Activated CD8-positive, alpha-beta memory T cell treated with anti-CD3 and anti-CD28 coated beads, Interleukin-2, amount 50 U/mL, for 4 hours (primary cell): ENCODE results near the gene CACHD1.
"Not testable (repeated sequence)": the region's sequence is repeated elsewhere in the genome, so short reads cannot be mapped to it uniquely, and the experiment has no call there.

Source experiments
- DNase-seq: peaks from one replicate; pipeline ENCODE4 v3.0.0-alpha.2; 2020

The CACHD1 gene

DNA sequence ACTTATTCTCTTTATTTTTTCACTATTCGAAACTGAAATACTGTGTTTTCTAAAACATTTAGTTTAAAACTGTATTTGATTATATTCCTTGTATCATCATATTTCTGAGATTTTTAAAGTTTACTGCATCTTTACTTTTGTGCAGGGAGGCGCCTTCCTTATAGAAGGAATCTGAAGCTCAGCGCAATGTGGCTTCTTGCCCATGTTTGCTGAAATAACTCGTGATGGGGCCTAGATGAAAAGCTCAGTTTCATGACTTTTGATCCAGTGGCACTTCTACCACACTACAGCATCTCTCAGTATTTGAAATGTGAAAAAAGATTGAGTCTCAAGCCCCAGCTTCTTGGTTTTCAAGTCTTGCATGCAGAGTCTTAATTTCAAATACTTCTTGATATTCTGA is 28.4 kb downstream of the CACHD1 start:
- DNase-seq, result no peak

DNA sequence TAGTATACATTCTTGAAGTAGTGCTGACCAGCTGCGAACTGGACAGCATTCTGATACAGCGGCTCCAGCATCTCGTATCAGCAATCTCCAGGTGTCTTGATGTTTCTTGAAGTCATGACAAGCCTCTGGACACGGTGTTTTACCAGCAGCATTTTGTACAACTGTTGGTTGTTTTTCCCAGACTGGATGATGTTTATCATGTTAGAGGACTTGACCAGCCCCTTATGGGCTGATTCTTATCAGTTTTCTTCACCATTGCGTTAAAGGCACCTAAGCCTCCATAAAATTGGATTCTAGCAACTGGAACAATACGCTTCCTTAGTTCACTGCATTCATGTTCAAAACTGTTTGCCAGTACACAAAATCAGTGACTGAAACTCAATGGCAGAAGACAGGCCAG is 29.1 kb downstream of the CACHD1 start:
- no peak for DNase-seq

DNA sequence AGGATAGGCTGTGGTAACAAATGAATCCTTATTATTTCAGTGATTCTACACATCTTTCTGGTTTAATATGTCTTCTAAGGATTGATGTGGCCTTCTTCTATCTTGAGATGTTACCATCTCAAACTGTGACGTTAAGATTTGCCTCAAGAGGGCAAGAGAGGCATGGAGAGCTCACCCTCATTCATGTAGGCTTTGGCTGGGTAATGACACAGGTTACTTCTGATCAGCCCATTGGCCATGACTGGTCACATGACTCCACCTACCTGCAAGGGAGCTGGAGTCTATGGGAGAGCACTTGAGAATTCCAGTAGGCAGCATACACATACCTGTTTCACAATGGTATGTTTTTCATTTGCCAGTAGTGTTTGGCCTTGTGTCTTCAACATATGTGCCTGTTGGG is 30.0 kb downstream of the CACHD1 start:
- no peak for DNase-seq

DNA sequence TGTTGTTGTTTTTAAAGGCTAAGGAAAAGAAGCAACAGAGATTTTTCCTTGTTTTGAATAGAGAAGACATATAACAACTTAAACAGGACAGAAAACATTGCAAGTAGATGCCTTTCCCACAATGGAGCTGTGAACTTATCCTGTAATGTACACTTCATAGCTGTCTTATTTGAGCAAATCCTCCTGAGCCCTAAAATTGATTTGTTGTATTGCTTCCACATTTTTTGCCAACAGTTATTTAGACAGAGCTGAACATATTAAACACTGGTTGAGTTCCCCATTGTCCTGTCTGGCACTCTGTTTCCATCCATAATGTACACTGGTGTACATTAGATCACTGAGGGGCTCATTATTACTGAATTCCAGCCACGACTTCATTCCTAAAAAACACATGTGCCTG is 32.2 kb downstream of the CACHD1 start:
- DNase-seq, result no peak

DNA sequence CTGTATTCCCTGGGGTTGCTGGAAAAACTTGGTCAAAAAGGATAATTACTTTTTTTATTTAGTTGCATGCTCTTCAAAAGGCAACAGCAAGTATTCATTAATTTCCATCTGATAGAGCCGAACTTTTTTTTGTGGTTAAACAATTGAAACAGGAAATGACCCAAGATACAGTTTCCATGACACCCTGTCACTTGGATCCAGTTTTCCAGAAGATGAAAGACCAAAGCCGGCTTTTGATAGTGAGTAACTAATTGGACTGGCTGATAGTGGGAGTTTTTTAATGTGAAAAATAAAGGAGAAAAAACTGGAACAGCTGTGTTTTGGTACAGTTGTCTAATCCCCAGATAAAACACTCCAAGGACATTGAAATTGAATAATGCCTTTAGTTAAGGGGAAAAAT is 33.0 kb downstream of the CACHD1 start:
- DNase-seq, result no peak

DNA sequence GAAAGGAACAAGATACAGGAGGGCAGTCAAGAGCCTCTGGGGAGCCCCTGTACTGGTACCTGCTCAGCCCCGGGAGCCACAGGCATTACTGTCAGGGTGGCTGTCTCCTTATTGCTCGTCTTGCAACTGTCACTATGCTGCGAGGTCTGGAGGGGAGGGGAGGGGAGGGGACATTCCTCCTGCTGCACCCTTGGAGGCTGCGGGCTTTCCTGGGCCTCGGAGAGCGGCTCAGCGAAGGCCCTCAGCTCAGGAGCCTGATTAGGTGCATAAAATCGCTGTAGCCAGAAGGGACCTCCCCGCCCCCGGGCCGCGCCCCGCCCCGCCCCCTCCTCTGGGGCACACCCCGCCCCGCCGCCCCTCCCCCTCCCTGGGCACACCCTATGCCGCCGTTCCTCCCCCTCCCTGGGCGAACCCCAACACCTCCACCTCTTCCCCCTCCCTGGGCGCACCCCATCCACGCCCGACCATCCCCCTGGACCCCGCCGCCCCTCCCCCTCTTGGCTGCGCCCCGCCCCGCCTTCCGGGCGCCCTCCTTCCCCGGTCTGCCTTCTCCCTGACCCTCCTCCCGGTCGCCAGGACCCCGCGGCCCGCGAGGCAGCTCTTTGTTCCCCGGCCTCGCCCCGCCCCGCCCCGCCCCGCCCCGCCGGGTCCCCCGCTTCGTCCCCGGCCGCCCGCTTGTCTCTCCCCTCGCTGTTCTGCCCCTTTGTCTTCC is 35.5 kb downstream of the CACHD1 start:
- peak; percentile 56 for DNase-seq

DNA sequence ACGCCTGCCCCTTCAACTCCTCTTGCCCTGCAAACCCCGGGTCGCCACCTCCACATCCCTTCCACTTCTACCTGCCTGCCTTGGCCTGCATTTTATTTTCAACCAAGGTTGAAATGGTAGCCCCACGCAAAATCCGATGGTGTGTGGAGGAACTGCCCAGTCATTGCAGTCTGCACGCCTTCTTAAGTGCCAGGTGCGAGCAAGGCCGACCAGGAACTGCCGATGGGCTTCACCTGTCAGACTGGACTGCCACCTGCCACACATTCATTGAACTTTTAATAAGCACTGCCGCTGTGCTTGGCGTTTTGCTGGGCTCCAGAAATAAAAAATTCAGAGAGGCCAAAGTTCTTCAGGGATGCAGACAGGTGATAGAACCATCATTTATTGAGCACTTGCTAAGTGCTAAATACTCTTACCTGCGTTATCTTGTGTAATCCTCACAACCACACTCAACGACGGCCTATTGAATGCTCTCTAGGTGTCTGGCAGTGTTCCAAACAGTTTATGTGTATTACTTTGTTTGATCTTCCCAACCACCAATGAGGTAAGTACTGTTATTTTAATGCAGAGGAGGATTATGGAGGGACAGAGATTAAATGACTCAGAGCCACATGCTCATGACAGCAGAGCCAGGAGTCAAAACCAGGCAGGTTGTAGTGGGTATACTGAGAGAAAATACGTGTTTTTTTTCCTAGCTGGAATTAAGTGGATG is 36.2 kb downstream of the CACHD1 start:
- peak; percentile 18 for DNase-seq

DNA sequence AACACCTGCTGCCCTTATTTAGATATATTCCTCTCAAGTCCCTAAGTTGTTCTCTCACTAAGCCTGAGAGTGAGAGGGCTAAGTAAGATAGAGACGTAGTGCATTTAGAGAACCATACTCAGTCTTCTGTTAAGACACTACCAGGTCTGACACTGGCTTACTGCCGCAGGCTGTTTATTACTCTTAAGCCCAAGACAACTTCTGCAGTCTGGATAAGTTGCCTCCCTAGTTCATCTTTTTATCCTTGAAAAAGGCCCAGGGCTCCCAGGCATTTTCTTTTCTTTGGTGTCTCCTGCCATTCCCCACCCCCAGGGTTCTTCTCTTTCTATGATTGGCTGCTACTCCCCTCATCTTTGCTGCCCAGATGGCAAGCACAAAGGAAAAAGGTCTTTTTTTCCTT is 38.7 kb downstream of the CACHD1 start:
- no peak for DNase-seq

DNA sequence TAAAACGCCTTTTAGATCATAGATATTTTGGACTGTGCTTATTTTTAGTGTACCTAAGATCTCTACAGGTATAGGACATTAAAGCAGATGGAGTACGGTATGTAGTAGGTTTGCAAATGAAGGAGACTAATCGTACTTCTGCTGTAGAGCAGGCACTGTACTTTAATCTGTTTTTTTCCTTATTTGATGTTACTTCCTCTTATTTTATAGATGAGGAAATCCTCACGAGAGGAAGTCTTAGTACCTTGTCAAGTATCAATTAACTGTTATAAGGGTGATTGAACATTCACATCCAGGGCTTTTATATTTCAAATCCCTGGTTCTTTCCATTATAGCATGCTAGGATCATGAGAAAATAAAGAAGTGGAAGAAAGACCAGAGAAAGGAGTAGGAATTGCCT is 41.1 kb downstream of the CACHD1 start:
- no peak for DNase-seq

DNA sequence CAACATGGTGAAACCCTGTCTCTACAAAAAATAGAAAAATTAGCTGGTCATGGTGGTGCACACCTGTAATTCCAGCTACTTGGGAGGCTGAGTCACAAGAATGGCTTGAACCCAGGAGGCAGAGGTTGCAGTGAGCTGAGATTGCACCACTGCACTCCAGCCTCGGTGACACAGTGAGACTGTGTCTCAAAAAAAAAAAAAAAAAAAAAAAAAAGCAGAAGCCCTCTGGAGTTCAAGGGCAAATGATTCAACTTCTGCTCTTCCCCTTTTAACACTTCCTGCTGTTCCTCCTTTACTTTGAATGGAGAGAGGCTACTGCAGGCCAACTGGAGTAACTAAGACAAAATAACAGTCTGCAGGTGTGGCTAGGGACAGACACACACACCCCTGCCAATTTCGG is 42.3 kb downstream of the CACHD1 start:
- not testable (repeated sequence) for DNase-seq

DNA sequence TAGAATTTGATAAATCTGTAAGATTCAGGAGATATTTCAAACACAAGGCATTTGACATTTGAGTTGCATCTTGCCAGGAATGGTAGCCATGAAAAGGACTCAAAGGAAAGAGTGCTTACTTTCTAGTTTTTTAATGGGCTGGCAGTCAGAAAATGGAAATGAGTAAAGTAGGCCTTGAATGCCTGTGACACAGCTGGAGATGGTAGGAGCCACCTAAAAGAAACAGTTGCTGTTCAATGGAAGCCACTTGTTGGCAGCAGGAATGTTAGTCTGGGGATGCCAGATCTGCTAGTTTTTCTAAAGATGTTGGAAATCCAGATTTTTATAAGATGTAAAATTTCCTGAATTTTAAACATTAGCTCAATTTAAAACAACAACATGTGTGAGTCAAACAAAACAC is 43.6 kb downstream of the CACHD1 start:
- no peak for DNase-seq

DNA sequence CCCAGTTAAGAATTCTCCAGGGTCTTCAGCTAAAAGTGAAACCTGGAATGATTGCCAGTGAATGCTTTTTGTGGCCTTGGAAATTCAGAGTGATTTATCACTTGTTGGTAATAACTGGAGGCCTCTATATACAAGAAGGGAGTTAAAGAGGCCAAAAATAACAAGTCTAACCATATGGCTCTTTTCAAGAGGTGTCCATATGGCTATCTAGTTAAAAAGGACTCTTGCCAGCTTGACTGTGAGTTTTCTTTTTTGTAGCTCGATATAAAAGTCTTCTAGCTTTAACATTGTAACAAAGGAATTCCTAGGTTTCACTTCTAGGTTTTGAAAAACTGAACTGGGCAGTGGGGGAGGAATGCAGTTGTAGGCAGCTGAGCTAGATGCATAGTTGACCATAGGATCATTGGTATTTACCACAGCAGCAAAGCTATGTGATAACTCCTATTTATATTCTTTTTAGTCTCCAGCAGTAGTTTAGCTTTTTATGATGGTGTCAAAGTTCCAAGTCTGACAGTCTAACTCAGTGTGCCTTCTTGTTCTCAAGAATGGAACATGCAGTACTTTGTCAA is 44.4 kb downstream of the CACHD1 start:
- no peak for DNase-seq

DNA sequence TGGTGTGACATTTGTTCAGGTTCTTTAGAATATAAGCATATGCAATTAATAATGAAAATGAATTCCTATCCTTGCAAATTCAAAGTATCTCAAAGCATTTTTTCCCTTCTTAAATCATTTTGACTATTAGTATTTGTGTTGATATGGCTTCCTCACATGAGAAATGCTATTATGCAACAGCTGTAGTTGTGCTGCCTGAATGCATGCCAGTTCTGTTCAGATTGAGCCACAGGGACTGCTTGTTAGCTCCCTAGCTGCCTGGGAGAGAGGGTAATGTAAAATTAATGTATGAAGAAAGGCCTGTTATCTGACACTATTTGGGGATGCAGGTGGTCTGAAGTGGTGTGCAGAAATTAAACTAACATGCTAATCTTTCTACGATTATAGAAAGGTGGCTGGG is 45.5 kb downstream of the CACHD1 start:
- no peak for DNase-seq

DNA sequence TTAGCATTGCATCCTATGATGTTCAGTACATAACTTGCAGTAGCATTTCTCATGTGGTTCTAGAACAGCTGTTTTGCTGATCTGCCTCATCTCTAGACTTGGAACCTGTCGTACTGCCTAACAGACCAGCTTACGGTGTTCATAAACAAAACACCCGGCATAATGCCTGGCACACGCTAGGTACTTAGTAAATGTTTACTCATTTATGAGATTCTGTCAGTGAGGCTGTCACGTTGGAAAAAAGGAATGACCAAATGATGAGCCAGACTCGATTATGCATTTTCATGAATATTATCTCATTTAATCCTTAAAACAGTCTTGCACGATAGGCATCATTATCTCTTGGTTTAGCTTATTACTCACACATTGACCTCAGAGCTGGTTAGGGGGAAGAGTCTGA is 46.4 kb downstream of the CACHD1 start:
- no peak for DNase-seq

DNA sequence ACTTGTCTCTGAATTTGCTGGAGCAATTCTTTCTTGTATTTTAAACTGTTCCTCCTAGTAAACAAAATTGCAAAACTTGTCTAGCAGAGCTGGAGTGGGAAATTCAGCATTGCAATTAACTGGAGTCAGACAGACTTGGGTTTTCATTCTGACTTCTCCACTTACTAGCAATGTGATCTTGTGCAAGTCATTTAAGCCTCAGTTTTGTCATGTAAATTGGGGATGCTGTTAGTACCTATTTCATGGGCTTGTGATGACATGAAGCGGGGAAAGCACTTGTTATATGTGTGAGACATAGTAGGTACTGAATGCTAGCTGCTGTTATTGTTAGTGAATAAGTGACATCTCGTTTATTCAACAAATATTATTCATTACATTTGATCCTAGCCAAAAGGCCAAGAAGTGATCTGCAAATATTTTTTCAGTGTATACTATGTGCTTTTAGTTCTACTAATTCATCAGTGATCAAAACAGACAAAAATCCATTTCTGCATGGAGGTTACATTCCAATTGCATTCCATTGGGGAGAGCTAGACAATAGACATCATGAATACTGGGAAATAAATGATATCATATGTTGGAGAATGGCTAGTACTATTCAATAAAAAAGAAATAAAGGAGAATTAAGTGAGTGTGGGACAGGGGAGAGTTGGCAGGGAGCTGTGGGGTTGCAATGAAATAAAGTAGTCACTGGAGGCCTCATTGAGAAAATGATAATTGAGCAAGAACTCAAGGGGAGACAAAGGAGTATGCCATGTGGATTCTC is 47.1 kb downstream of the CACHD1 start:
- DNase-seq, result no peak

DNA sequence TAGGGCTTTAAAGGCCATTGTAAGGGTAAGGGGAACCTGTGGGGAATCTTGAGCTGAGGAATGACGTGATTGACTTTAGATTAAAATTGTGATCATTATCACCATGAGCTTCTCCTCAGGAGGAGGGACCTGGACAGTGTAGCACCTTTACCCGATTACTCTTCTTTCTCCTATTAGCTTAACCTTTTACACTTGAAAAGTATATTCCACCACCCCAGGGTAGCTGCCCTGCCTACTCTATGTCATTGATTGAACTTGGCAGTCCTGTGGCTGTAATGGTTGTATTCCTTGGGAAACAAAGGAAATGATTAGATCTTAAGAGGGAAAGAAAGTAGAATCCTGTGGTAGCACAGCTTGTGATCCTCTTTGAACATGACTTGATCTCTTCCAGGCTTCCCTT is 47.7 kb downstream of the CACHD1 start:
- no peak for DNase-seq

DNA sequence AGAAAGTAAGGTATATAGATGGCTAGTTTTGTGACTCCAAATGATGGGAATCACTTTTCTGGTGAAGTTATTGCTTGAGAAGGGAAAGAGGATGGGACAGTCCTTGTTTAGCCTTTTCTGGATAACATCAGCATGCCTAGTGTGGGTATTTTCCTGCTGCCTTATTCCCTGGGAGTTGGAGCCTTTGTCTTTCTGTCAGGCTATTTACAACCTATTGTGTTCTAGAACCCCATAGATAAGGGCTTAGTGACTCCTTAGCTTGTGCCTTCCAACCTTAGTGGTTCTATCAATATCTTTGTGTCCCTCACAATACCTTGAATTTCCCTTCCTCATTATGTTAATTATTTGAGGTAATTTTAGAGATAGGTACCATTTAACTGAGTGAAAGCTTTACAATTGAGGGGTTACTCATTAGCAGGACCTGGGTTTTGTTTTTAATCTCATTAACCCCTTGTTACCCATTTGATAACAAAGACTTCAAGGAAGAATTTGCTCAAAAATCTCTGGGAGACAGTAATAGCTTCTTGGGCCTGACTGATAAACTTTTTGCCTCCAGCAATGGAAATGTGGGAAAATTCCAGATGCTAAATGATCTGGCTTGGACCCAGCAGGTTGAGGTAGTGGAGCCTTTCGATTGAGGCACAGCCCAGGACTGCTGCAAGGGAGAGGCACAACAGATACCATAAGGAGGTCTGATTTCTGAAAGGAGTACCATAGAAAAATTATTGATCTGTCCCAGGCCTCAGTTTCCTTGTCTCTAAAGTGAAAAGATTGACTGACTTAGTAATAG is 49.0 kb downstream of the CACHD1 start:
- no peak for DNase-seq

DNA sequence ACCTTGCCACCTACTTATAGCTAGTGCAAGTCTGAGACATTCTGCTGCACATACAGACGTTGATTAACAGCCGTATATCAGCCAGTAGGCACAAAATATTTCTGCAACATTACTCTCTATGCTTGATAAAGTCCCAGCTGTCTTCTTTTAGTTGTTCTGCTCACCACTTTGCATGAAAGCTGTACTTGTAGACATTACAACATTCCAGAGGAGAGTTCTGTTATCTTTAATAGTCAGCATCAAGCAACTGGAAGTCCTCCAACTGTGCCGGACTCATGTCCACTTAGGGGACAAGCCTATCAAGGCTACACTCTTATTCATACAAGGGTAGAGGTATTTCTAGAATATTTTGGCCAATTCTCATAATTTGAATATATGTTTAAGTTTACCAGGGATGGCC is 50.0 kb downstream of the CACHD1 start:
- no peak for DNase-seq

DNA sequence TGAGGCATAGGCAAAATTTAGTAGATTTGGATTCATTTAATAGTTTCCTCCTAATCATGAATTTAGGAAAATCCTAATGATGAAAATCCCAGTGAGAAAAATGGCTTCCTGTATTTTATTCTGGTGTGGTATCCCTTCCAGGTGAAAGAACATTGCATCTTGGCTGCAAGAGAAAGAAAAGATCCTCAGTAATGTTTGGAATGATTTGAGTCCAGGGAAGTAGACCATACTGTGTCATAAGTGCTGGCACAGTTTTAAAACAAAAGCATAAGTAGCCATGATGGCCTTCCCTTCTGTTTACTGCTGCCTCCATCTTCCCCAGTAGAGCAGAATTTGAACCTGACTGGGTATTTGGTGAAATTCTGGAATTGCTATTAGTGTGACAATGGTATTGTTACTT is 52.8 kb downstream of the CACHD1 start:
- DNase-seq, result no peak

DNA sequence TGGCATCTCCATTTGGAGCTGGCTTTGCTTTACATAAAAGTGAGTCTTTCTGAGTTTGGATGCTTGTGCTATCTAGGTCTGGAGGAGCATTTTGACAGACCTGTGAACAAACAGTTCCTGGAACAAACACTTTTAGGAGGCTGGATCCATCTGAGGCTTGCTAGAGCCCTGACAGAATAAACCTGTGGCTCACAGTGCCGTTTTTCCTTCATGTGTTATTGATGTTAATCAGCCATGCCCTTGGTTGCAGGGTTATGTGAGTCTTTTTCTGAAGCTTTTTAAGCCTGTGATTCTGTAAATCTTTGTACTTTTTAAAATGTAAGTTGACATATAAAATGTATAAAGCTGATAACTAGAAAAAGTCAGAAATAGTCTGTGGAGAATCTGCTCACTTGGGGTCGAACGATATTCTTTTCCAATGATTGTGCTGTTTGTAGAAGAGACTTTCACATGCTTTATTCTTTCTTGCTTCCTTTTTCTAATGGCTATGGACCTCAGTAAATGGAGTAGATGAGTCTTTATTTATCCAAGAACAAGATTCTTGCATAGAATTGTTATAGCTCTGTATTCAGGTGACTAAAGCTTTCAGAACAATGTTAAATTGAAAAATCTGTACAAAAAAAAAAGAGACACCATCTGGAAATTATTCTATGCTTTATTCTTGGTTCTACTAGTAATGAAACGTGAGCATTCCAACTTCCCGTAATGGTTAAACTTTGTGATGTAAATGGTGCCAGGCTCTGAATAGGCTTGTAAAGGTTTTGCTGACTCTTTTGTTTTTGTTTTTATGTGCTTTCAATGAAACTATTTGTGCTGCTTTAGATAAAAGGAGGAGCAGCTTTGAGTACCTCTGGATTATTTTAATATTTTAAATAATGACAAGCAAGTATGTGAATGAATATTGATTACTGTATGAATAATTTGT is 53.7 kb downstream of the CACHD1 start:
- no peak for DNase-seq

DNA sequence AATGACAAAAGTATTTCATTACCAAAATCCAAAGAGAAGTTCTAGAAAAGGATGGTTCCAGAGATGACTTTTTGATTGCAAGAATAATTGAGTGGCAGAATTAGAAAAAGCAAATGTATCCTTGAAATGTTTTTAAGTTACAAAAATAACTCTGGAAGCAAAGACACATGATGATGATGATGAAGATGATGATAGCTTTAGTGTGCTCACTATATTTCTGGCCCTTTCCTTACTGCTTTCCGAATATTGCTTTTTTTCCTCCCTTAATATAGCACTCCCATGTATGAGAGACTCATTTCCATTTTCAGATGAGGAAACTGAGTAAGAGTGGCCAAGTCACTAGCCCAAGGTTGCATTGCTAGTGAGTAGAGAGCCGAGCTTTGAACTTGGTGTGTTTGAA is 54.7 kb downstream of the CACHD1 start:
- no peak for DNase-seq
